Ecto neural progenitor cell (in vitro differentiated cells): ENCODE data around the gene GPR137B.
A peak's percentile ranks its signal among the peaks of the same experiment; 100 is the strongest.
"Not testable (repeated sequence)": the region's sequence is repeated elsewhere in the genome, so short reads cannot be mapped to it uniquely, and the experiment has no call there.

Experiments used
- DNase-seq: peaks from one replicate; pipeline ENCODE4 v3.0.0-alpha.2; 2018; ENCODE audit warnings: low spot score

The GPR137B gene

DNA sequence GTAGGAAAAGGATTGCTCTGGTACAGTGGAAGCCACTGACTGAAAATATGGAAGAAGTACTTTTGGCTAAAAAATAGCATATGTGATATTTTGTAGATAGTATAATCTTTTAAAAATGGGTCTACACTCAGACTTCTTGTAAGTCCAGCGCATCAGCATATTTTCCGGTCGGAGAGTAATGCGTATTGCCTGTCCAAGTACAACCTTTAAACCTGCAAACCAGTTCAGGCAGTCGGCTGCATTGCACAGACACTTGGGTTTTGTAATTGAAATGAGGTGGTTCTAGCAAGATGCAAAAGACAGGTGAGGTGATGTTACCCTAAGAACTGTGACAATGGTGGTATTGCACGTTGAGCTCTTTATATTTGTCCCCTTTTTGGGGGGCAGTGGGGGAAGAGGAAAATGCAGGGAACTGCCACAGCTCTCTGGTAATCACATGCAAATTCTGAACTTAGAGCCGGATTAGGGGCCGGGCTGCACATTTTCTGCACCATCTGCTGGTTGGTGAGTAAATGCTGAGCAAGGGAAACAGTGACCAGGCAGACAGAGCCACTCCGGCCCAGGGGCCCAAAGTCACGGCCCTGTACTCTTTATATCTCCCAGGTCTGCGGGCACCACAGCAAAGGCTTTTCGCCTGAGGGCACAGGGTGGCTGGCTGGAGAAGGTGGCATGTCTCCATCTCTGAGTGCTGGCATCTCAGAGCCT is 2.3 kb downstream of the GPR137B start:
- no peak for DNase-seq

DNA sequence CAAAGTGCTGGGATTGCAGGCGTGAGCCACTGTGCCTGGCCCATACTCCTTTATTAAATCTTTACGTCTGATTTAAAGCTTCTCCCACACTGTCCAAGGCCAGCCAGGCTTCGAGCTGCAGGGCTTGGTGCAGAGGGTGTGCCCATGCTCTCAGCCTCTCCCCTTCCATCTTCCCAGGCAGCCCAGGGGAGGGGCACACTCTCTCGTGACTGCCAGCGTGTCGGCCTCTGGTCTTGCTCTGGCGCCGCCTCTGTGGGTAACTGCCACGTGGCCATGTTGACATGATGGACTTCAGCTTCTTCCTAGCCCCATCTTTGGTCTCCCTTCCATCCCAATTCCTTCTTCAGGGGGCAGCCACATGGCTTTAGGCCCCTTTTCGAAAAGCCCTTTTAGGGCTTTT is 4.7 kb downstream of the GPR137B start:
- DNase-seq = no peak

DNA sequence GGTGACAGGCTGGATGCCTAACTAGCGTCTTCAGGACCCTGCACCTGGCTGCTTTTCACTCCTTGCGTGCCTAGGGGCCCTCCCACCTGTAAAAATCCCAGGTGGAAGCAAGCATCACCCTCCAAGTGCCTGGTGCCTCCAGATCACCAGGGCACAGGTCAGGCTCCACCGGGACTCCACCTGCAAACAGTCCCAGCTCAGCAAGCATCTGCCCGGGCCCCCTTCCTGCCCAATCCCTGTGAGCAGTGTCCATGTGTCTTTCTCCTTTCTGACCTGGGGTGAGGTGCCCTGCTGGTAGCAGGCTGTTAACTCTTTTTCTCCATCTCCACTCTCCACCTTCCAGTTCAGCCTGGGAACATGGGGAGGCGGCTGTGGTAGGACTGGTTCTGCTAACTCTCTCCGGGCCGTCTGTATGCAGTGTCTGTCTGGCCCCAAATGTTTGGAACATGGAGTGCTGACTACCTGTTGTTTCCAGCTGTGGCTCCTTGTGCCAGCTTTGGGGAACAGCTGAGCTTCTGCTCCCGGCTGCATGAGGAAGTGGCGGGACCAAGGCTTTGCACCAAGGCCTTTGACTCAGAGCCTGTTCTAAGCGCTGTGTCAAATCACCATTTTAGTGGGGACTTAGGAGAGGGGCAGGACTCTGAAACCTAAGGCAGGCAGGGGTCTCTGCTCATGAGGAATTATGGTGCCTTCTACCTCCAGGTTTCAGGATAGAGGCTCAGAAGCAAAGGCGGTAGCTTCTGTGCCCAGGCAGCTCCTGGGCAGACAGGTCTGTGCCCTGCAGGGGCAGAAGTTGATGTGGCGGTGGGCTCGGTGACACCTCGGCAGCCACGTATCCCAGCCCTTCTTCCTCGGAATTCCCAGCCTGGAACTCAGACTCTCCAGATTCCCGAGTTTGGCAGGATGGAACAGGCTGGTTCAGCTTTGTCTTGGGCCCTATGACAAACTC is 5.5 kb downstream of the GPR137B start:
- no peak for DNase-seq

DNA sequence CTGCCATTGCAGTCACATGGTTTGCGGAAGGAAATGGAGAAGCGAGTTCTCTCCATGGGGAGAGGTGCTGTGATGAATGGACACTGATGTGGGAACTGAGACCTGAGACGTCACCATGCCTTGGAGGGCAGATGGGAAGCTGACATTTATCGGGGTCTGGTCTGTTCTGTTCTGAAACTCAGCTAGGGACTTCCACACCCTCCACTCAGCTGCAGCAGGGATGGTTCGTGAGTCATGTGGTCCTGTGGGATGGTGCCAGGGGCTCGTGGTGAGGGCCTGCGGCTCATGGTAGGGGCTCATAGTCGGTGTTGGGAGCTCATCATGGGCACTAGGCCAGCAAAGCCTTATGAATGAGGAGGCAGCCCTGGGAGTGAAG is 6.1 kb downstream of the GPR137B start:
- no peak for DNase-seq

DNA sequence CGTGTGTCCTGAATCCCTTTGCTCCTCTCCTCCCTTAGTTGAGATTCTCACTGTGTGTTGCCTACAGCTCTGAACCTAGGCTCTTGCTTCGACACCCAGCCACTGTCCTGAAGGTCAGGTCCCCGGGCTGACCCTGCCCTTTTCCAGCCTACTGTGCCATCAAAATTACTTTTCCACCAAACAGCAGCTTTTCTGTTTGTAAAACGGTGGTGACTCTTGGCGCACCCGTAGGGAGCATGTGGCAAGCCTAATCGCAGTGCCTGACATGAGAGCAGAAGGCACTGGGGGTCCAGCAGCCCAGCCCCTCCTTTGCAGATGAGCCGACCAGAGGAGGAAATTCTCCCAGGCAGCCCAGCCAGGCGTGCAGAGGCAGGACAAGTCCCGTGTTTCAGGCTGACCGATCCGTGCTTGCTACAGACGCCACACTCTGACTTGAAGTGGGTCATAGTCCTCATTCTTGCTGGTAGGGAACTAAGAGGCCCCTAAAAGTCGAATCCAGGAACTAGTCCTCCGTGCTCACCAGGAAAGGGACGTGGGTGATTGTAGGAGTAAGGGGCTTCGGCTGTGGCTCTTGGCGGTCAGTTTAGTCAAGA is 6.8 kb downstream of the GPR137B start:
- DNase-seq = no peak

DNA sequence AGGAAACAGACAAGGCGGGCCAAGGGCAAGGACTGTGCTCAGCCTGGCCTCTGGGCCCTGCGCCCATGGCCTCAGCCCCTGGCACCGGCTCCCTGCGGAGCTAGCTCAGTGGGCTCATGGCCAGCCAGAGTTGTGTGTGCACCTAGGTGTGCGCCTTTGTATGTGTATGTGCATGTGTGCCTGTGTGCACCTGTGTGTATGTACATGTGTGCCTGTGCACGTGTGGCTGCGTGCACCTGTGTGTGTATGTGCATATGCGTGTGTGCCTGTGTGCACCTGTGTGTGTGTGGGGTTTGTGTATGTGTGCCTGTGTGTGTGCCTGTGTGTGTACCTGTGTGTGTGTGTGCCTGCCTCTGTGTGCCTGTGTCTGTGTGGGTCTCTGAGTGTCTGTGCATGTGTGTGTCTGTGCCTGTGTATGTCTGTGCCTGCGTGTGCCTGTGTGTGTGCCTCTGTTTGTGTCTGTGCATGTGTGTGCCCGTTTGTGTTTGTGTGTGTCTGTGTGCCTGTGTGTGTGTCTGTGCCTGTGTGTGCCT is 7.4 kb downstream of the GPR137B start:
- no peak for DNase-seq

DNA sequence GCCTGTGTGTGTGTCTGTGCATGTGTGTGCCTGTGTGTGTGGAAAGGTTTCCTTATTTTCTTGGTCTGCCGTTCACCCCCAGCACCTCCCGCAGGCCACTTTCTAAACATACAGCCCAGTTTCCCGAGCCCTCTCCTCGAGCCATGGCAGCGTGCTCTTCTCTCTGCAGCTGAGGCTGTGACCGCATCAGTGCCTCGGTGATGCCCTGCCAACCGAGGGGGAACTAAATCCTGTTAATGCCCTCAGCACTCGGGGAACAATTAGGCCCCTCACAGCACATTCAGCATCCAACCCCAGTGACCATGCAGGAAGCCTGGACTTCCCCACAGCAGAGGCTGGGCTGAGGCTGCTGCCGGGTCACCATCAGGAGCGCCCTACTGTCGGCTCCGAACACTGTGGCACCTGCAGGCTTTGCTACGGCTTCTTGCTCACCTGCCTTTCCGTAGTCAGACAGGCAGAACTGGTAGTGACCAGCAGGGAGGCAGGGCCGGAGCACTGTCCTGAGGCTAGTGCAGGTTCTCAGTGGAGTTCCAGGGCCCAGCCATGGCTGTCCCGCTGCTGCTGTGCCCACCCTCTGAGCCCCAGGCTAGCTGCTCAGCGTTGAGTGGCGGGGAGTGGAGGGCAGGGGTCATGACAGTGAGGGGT is 8.1 kb downstream of the GPR137B start:
- DNase-seq = peak; percentile 45

DNA sequence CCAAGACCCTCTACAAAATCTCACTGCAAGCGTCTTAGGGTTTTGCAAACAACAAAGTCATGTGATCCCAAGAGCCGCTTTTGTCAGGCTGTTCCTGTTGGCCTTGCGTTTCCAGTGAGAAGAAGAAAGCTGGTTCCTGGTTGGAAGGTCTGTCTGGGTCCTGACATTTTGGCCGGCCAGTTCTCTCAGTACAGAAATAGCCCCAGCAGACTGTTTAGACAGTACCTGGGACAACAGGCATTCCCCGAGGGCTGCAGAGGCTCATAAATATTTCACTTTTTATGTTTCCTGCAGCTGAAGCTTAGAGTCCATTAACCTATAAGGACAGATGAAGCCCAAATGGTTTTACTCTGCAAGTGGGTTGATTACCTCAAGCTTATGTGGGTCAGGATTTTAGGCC is 8.6 kb downstream of the GPR137B start:
- DNase-seq = no peak

DNA sequence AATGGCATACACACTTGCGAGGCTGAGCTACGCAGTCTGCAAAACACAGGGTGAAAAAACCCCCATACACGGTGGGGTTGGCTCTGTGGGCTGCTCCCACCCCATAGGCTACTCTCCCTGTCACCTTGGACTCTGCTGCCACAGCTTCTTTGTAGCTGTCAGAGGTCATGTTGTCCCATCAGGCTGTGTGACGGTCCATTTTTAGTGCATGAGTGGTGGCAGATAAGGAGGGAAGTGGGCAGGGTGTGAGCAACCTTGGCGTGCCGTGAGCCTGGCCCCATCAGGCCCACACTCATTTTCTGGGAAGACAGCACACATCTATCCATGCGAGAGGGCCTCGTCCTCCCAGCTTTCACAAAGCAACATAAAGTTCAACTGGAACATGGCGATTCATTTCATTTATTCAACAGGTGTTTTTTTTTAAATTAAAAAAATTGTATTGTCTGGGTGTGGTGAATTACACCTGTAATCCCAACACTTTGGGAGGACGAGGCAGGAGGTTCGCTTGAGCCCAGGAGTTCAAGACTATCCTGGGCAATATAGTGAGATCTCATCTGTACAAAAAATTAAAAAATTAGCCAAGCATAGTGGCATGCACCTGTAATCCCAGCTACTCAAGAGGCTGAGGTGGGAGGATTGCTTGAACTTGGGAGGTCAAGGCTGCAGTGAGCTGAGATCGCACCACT is 9.5 kb downstream of the GPR137B start:
- DNase-seq = no peak

DNA sequence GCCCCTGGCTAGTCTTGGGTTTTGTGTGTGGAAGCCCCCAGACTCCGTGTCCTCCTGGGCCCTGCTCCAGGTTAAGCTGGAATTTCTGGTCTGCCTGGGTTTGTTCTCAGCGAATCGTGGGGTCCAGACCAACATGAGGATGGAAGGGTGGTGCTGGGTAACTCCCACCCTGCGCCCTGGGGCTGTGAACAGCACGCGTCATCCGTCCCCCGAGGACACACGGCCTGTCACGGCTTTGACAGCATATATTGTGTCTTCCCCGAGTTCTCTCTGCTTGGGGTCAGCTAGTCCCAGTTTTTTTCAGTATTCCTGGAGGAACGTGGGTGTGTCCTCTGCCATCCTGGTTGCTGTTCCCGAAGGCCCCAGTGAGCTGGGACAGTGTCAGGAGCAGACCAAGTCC is 11.8 kb downstream of the GPR137B start:
- DNase-seq = no peak

DNA sequence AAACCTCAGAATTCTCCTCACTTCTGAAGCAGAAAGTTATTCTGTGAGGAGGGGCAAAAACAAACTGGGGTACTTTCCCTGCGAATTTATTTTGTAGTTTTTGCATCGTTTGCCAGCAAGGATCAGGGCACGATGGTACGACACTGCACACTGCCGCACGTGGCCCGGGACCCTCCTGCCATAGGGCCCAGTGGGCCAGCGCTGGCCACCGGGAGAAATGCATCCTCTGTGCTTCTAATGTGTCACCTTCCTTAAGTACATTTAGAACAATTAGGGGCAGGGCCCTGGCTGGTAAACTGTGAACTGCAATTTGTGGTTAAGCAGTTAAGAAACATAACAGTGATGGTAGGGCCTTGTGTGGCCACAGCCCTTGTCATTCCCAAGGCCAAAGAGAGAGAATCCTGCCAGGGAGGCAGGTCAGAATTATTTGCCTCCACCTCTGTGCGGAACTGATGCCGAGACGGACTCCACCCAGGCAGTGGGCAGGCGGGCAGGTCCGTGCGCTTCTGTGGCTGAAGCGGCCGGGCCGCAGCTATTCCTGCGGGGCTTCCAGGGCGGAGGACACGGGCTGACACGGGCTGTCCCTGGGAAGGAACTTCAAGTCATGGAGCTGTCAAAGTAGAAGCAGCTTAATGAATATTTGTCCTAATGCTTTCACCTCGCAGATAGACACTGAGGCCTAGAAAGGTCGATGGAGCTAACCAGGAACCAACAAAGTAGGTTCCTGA is 12.5 kb downstream of the GPR137B start:
- no peak for DNase-seq

DNA sequence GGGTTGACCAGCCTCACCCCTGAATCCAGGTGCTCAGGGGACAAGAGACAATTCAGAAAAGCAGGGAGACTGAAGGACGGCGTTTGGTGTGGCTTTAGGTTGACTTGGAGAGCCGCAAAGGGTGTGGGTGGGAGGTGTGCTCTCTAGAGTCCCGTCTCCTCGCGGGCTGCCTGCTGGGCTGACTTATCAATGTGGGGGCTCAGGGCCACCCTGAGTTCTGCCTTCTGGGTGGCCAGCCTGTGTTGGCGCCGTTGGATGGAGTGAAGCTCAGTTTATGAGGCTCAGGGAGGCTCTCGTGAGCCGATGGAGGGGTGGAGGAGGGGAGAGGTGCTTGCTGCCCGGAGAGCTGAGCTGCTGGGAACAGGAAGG is 13.0 kb downstream of the GPR137B start:
- DNase-seq = no peak

DNA sequence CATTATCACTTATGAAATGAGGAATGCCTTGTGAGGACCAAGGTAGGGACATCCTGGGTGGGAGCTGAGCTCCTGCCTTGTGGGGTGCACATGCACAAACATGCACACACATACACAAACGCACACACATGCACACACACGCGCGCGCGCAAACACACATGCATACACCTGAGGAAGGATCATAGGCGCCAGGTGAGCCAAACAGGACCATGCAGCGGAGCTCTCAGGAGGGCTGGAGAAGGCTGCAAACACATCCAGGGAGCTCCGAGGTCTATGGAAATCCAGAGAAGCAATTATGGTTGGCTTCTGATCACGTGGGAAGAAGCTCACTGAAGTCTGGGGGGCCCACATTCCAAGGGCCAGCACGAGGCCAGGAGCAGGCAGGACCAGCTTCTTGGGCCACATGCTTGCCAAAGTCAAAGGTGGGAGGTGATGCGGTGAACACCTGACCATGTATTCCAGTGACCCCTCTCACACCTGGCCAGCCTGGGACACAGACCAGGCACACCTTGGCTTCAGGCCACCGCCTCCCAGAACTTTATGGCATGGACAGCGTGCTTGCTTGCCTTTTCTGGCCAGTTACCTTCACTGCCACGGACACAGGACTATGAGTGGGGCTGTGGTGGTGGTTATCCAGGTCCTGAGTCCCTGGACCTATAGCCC is 13.6 kb downstream of the GPR137B start:
- no peak for DNase-seq

DNA sequence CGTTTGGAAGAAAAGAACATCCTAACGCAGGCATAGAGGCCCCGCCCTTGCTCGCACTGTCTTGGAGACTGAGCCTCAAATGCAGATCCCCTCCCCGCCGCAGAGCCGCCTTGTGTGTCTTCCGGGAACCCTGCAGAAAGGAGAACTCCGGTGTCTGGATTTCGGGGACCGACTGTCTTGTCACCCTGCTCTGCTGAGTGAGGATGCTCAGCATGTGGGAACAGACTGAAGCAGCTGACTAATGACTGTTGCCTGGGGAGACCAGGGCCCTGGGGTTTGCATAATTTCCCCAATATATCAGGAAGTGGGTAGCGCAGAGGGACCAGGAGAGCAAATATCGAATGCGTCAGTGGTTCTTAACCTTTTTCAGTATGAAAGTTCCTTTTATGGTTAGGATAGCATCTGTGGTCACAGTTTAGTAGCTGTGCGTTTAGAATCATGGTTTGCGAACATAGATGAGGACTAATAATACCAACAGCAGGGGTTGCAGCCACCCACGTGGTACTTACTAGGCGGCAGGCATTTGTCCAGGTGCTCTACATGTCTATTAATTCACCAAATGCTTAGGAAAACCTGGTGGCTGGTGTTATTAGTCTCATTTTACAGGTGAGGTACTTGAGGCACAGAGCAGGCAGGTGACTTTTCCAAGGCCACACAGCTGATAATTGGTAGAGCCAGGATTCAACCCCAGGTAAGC is 14.3 kb downstream of the GPR137B start:
- no peak for DNase-seq

DNA sequence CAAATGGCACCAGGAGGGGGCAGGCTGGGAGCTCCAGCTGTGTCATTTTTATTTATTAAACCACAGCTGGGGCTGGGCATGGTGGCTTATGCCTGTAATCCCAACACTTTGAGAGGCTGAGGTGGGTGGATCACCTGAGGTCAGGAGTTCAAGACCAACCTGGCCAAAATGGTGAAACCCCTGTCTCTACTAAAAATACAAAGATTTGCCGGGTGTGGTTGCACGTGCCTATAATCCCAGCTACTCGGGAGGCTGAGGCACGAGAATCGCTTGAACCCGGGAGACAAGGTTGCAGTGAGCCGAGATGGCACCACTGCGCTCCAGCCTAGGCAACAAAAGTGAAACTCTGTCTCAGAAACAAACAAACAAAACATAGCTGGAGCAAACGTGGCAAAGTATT is 15.7 kb downstream of the GPR137B start:
- not testable (repeated sequence) for DNase-seq

DNA sequence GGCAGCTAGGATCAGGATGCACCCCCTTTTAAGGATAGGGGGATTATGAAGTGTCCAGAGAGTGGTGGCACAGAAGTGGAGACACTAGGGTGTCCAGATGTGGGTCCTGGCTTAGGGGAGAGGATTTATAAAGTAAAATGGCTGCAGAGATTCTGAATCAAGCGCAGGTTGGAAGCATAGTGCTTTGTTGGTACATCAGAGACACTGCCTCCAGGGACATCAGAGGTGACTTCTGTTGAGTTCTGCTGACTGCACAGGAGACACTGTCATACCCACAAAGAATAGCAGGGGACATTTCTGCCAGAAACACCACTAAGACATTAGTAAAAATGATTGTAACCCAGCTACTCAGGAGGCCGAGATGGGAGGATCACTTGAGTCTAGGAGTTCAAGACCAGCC is 16.4 kb downstream of the GPR137B start:
- no peak for DNase-seq

DNA sequence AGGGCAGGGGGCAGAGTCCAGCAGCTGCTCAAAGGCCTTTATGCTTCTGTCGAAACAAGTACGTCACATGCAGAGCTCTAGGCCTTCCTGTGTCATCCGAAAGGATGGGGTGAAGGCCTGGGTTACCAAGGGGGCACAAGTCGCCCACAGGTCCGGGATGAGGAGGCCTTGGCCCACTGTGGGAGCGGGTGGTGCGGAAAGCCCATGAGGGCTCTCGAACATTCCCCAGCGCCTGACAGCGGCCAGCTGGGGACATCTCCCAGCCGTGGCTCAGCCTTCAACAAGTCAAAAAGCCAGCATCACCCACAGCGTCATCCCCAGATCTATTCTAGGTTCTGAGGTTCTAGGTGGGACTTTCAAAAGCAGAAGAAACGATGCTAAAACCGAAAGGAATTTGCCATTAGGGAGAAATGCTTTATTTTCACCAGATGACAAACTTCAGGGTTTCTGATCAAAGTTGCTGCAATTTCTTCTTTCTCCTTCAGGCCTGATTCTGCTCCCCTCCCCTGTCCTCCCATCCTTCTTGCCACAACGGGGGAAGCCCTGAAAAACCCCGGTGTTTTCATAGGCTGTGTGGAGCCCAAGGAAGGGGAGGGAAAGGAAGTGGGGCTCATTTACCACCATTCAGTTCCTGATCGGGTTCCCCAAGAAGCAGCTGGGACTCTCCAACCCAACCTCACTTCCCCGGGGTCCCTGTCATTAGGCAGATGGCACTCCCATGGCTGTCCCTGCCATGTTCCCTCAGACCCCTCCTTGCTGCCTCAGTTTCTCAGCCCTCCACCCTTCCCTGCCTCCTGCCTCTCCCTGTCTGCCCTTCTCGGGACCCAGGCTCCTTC is 17.6 kb downstream of the GPR137B start:
- no peak for DNase-seq

DNA sequence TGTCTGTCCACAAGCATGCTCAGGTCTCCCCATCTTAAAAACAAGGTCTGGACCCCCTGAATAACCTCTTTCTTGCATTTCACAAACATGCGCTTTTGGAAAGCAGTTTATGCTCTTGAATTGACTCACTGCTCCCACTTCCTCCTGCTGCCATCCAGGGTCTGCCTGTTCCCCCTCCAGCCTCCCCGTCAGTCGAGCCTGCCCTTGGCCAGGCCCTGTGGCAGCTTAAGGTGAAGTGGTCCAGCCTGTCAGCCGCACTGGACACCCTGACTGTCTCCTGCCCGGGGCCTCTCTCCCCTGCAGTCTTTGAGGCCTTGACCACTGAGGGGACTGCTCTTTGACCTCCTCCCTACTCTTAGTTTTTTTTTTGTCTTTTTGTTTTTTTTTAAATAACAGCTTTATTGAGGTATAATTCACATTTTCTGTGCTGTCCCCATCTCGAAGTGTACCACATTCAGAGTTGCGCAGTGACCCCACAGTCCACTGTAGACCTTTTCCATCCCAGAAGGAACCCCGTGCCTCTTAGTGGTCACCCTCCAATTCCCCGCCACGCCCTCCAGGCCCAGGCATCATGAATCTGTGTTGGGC is 18.3 kb downstream of the GPR137B start:
- no peak for DNase-seq

DNA sequence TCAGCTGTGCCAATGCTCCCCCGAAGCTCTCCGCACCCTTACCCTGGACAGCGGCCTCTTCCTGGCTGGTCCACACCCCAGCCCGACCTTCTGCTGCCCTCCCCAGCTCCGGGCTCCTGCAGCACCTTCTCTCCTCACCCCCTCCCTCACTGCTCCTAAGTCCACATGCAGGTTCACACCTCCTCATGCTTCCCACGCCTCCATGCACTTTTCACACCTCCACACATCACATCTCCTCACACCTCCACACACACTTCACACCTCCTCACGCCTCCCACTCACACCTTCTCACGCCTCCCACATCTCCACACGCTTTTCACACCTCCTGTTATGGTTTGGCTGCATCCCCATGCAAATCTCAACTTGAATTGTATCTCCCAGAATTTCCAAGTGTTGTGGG is 18.9 kb downstream of the GPR137B start:
- no peak for DNase-seq
